Liver (tissue), 9 donors: Measurements from ENCODE around the gene DLL4. TPM values are rescaled to one million over a fixed set of nuclear protein-coding genes. Genes with fewer than 3 reads are reported as not detected.

ENCODE experiments used
- DNase-seq: peaks from one replicate; pipeline ENCODE4 v3.0.0-alpha.2; 2017; ENCODE audit warnings: low spot score
- H3K27ac ChIP-seq, 2 donors: one replicate each; pipeline ENCODE4 v1.7.0; 2013; ENCODE audit warnings: inconsistent platforms in 2 of 2, low read length in 2 of 2, control low read depth in 1 of 2, low read depth in 1 of 2, mild to moderate bottlenecking in 1 of 2
- H3K27me3 ChIP-seq, 4 donors: one replicate each; pipeline versions ENCODE4 v1.6.1 to v1.7.0; 2013; ENCODE audit warnings: low read length in 3 of 4, inconsistent platforms in 1 of 4, mild to moderate bottlenecking in 1 of 4, moderate library complexity in 1 of 4; ENCODE audit not compliant: control insufficient read depth in 4 of 4, insufficient read depth in 4 of 4
- H3K36me3 ChIP-seq, 4 donors: one replicate each; pipeline versions ENCODE4 v1.6.1 to v1.7.0; 2013; ENCODE audit warnings: low read length in 3 of 4, mild to moderate bottlenecking in 3 of 4, low read depth in 1 of 4, moderate library complexity in 1 of 4; ENCODE audit not compliant: control insufficient read depth in 4 of 4, insufficient read depth in 3 of 4
- H3K4me1 ChIP-seq, 4 donors: one replicate each; pipeline versions ENCODE4 v1.6.1 to v1.7.0; 2013; ENCODE audit warnings: low read length in 3 of 4, mild to moderate bottlenecking in 3 of 4, moderate library complexity in 1 of 4; ENCODE audit not compliant: control insufficient read depth in 4 of 4, insufficient read depth in 4 of 4
- H3K4me3 ChIP-seq, 3 donors: one replicate each; pipeline versions ENCODE4 v1.6.1 to v1.7.0; 2013; ENCODE audit warnings: low read length in 3 of 3, control low read depth in 1 of 3, low read depth in 1 of 3, mild to moderate bottlenecking in 1 of 3
- H3K9ac ChIP-seq, 2 donors: one replicate each; pipeline ENCODE4 v1.7.0; 2013; ENCODE audit warnings: low read length in 2 of 2, mild to moderate bottlenecking in 2 of 2, moderate library complexity in 2 of 2, control low read depth in 1 of 2, low read depth in 1 of 2
- H3K9me3 ChIP-seq, 4 donors: one replicate each; pipeline versions ENCODE4 v1.6.1 to v1.7.0; 2013; ENCODE audit warnings: low read length in 3 of 4; ENCODE audit not compliant: control insufficient read depth in 4 of 4
- EGR1 ChIP-seq, 2 donors: IDR thresholded peaks; 2 replicates each; pipeline ENCODE4 v1.6.1; 2016 to 2018; ENCODE audit warnings: antibody characterized with exemption in 2 of 2, low read depth in 2 of 2
- FOXA1 ChIP-seq: IDR thresholded peaks from 2 replicates; pipeline ENCODE4 v1.6.1; 2016; ENCODE audit warnings: antibody characterized with exemption
- FOXA2 ChIP-seq: IDR thresholded peaks from 2 replicates; pipeline ENCODE4 v1.6.1; 2016; ENCODE audit warnings: antibody characterized with exemption
- GABPA ChIP-seq, 2 donors: IDR thresholded peaks in 1 of 2; conservative IDR thresholded peaks in 1 of 2; 2 replicates each; pipeline ENCODE4 v1.6.1; 2016; ENCODE audit warnings: antibody characterized with exemption in 2 of 2, mild to moderate bottlenecking in 1 of 2, moderate library complexity in 1 of 2
- HNF4A ChIP-seq, 2 donors: conservative IDR thresholded peaks; 2 replicates each; pipeline ENCODE4 v1.6.1; 2016; ENCODE audit warnings: antibody characterized with exemption in 2 of 2, mild to moderate bottlenecking in 2 of 2
- HNF4G ChIP-seq: IDR thresholded peaks from 2 replicates; pipeline ENCODE4 v1.6.1; 2016; ENCODE audit warnings: antibody characterized with exemption
- JUND ChIP-seq, 2 donors: IDR thresholded peaks; 2 replicates each; pipeline ENCODE4 v1.6.1; 2016; ENCODE audit warnings: antibody characterized with exemption in 2 of 2
- NR2F2 ChIP-seq: IDR thresholded peaks from 2 replicates; pipeline ENCODE4 v1.6.1; 2016; ENCODE audit warnings: antibody characterized with exemption
- RAD21 ChIP-seq, 2 donors: IDR thresholded peaks; 2 replicates each; pipeline ENCODE4 v1.6.1; 2016; ENCODE audit warnings: antibody characterized with exemption in 2 of 2, mild to moderate bottlenecking in 2 of 2
- SP1 ChIP-seq: IDR thresholded peaks from 2 replicates; pipeline ENCODE4 v1.6.1; 2018; ENCODE audit warnings: antibody characterized with exemption, mild to moderate bottlenecking
- TAF1 ChIP-seq: conservative IDR thresholded peaks from 2 replicates; pipeline ENCODE4 v1.6.1; 2016; ENCODE audit warnings: antibody characterized with exemption, mild to moderate bottlenecking
- YY1 ChIP-seq: IDR thresholded peaks from 2 replicates; pipeline ENCODE4 v1.6.1; 2016; ENCODE audit warnings: antibody characterized with exemption, mild to moderate bottlenecking
- WGBS: extraction: QIAGEN DNeasy Blood & Tissue Kit; methylation state at CpG from one replicate; pipeline ENCODE4 v1.1.7; 2013; 5-methylcytosine and 5-hydroxymethylcytosine counted together
- polyA plus RNA-seq, 2 donors: library from polyadenylated mRNA; stranded (reverse) in 1 of 2; unstranded in 1 of 2; fragments of 200-250 nt in 1 of 2; fragments of >200 nt in 1 of 2; fragmentation: Nextera tagmentation in 1 of 2; extraction: Ambion mirVana in 1 of 2; gene quantifications; one replicate each; pipeline versions ENCODE4 v1.2.1 to v1.2.3, GENCODE V29; 2013 to 2015
- total RNA-seq, 2 donors: library from RNA; depleted of rRNA; stranded (reverse); fragments of >200 nt; gene quantifications; one replicate each; pipeline ENCODE4 v1.2.3, GENCODE V29; 2014
- TF ChIP-seq, protein P1 (sequence below): IDR thresholded peaks from 2 replicates; pipeline ENCODE4 v1.6.1; 2016; ENCODE audit warnings: antibody characterized with exemption
- TF ChIP-seq, protein P2 (sequence below): IDR thresholded peaks from 2 replicates; pipeline ENCODE4 v1.6.1; 2016; ENCODE audit warnings: antibody characterized with exemption
- TF ChIP-seq, protein P3 (sequence below): IDR thresholded peaks from 2 replicates; pipeline ENCODE4 v1.6.1; 2016; ENCODE audit warnings: antibody characterized with exemption
- TF ChIP-seq, protein P4 (sequence below): fragments of 150-350 bp; IDR thresholded peaks from 2 replicates; pipeline ENCODE4 v1.5.1; 2017; ENCODE audit warnings: improper control_type of control experiment, low read depth, low read length; ENCODE audit not compliant: missing input control
- donor health status: healthy.
- donor health status: healthy.
- donor health status: healthy.
- donor health status: healthy.
- donor health status: healthy.

DLL4 gene
- total and polyA plus RNA-seq, 4 donors: 2.1 to 3.8 (median 3.0) TPM

DNA sequence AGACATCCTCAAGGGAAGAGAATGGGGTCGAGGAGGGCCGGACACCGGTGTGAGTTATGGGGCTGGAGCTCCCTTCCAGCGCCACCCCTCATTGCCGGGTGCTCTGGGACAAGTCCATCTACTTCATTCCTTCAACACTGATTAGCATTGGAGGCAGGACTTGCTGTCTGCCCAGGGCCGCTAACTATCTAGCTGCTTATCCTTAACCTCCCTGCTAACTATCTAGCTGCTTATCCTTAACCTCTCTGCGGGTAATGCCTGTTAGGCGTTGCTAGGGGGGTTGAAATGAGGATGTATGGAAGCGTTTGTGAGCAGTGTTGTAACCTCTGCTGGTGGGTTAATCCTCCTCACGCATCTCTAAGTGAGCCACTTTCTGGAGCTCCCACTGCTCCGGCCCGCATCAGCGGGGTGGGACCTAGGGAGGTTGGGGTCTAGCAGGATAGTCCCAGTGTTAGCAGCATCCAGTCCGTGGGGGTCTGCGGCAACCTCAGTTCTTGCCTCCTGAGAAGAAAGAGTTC is 13.3 kb downstream of the DLL4 start:
- peaks cover 8 to 40% (median 28%) of the 10 kb centered on the region in 4 donors for H3K4me1 ChIP-seq
- peak overlapping the region; percentile 48 to 65 for H3K9ac ChIP-seq
- no peak for DNase-seq
- H3K36me3 ChIP-seq: no peaks in the 10 kb centered on the region
- no peaks in the 10 kb centered on the region for H3K27me3 ChIP-seq
- TF ChIP-seq FOXA1 (no peak), JUND (IDR thresholded peaks at IDR 0.05) (no peak), FOXA2 (no peak), HNF4A (conservative IDR thresholded peaks at IDR 0.05) (no peak), NR2F2 (no peak), RAD21 (IDR thresholded peaks at IDR 0.05) (no peak), EGR1 (IDR thresholded peaks at IDR 0.05; ENCODE audit: low read depth in 2 of 2) (no peak), SP1 (no peak), GABPA (IDR thresholded peaks at IDR 0.05 in 1 of 2, conservative IDR thresholded peaks at IDR 0.05 in 1 of 2) (no peak), TAF1 (no peak), YY1 (no peak)
- TF ChIP-seq, protein P1, sequence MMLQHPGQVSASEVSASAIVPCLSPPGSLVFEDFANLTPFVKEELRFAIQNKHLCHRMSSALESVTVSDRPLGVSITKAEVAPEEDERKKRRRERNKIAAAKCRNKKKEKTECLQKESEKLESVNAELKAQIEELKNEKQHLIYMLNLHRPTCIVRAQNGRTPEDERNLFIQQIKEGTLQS: no peak
- TF ChIP-seq, protein P2, sequence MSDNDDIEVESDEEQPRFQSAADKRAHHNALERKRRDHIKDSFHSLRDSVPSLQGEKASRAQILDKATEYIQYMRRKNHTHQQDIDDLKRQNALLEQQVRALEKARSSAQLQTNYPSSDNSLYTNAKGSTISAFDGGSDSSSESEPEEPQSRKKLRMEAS: no peak
- TF ChIP-seq, protein P3, sequence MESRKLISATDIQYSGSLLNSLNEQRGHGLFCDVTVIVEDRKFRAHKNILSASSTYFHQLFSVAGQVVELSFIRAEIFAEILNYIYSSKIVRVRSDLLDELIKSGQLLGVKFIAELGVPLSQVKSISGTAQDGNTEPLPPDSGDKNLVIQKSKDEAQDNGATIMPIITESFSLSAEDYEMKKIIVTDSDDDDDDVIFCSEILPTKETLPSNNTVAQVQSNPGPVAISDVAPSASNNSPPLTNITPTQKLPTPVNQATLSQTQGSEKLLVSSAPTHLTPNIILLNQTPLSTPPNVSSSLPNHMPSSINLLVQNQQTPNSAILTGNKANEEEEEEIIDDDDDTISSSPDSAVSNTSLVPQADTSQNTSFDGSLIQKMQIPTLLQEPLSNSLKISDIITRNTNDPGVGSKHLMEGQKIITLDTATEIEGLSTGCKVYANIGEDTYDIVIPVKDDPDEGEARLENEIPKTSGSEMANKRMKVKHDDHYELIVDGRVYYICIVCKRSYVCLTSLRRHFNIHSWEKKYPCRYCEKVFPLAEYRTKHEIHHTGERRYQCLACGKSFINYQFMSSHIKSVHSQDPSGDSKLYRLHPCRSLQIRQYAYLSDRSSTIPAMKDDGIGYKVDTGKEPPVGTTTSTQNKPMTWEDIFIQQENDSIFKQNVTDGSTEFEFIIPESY: no peak
- H3K27ac ChIP-seq: peak overlapping the region; percentile 69 to 73
- H3K4me3 ChIP-seq: peak overlapping the region in 2 of 3 donors; percentile 39 to 58
- WGBS: 42% methylated on average over 15 of the region's 15 CpGs
- no peaks in the 10 kb centered on the region for H3K9me3 ChIP-seq

DNA sequence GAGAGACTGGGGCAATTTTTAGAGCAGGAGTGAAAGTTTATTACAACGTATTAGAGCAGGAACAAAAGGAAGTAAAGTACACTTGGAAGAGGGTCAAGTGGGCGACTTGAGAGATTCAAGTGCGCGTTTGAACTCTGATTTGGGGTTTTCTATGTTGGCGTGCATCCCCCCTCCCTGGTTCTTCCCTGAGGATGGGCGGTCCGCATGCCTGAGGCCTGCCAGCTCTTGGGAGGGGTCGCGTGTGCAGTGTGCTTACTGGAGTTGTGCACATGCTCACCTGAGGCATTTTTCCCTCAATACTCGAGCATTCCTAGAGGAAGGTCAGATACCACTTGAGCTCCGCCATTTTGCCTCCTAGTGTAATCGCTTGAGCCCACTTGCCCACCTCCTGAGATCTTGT is 13.7 kb downstream of the DLL4 start:
- no peak overlapping the region for H3K4me3 ChIP-seq

More for the DNA sequence above, 13.7 kb downstream of the DLL4 start:
- no peaks in the 10 kb centered on the region for H3K27me3 ChIP-seq
- no peak for TF ChIP-seq HNF4G
- TF ChIP-seq, protein P3: no peak
- TF ChIP-seq, protein P4, sequence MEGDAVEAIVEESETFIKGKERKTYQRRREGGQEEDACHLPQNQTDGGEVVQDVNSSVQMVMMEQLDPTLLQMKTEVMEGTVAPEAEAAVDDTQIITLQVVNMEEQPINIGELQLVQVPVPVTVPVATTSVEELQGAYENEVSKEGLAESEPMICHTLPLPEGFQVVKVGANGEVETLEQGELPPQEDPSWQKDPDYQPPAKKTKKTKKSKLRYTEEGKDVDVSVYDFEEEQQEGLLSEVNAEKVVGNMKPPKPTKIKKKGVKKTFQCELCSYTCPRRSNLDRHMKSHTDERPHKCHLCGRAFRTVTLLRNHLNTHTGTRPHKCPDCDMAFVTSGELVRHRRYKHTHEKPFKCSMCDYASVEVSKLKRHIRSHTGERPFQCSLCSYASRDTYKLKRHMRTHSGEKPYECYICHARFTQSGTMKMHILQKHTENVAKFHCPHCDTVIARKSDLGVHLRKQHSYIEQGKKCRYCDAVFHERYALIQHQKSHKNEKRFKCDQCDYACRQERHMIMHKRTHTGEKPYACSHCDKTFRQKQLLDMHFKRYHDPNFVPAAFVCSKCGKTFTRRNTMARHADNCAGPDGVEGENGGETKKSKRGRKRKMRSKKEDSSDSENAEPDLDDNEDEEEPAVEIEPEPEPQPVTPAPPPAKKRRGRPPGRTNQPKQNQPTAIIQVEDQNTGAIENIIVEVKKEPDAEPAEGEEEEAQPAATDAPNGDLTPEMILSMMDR: no peak
- no peak for TF ChIP-seq SP1
- TF ChIP-seq FOXA1: no peak
- TF ChIP-seq, protein P2: no peak
- peaks cover 8 to 35% (median 23%) of the 10 kb centered on the region in 4 donors for H3K4me1 ChIP-seq
- H3K36me3 ChIP-seq: no peaks in the 10 kb centered on the region
- H3K27ac ChIP-seq: no peak overlapping the region
- no peak overlapping the region for H3K9ac ChIP-seq
- no peak for DNase-seq
- H3K9me3 ChIP-seq: no peaks in the 10 kb centered on the region
- 70% methylated on average over 12 of the region's 12 CpGs for WGBS
